ENCODE measurements around the gene CLDN15. TPM values are rescaled to one million over a fixed set of nuclear protein-coding genes. Genes with fewer than 3 reads are reported as not detected.

CLDN15 gene
- total RNA-seq, 2 donors from 2014 or later: 9.2 to 17.4 TPM

DNA sequence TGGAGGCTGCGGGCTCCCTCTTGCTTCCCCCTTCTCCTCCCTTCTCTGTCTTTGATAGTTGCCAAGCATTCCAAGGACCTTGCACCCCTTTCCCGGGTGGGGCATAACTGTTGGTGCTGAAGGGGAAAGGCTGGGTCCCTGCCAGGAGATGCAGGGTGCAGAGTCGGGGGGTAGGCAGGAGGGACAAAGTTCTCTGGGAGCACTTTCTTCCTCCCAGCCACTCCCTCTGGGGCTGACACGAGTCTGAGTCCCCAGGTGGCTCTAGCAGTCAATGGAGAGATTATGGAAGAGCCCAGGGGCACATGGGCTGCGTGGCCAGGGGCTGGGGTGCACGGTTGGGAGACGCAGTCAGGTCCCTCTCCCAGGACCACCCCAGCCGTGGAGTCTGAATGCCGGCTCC is 2.1 kb downstream of the CLDN15 start:
- H3K9me3 ChIP-seq: no peaks in the 10 kb centered on the region
- no peaks in the 10 kb centered on the region for H3K27me3 ChIP-seq (replicated peaks; ENCODE audit: insufficient read depth)
- TF ChIP-seq POLR2AphosphoS5 (IDR thresholded peaks at IDR 0.05): no peak
- TF ChIP-seq, protein P1, sequence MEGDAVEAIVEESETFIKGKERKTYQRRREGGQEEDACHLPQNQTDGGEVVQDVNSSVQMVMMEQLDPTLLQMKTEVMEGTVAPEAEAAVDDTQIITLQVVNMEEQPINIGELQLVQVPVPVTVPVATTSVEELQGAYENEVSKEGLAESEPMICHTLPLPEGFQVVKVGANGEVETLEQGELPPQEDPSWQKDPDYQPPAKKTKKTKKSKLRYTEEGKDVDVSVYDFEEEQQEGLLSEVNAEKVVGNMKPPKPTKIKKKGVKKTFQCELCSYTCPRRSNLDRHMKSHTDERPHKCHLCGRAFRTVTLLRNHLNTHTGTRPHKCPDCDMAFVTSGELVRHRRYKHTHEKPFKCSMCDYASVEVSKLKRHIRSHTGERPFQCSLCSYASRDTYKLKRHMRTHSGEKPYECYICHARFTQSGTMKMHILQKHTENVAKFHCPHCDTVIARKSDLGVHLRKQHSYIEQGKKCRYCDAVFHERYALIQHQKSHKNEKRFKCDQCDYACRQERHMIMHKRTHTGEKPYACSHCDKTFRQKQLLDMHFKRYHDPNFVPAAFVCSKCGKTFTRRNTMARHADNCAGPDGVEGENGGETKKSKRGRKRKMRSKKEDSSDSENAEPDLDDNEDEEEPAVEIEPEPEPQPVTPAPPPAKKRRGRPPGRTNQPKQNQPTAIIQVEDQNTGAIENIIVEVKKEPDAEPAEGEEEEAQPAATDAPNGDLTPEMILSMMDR (IDR thresholded peaks at IDR 0.05): no peak
- no peak for TF ChIP-seq POLR2A (IDR thresholded peaks at IDR 0.05)
- peaks cover 0 to 9% of the 10 kb centered on the region in 2 donors for H3K36me3 ChIP-seq
- no peak overlapping the region for H3K4me3 ChIP-seq
- WGBS: 80% methylated on average over 9 of the region's 9 CpGs
- DNase-seq (ENCODE audit: low spot score): no peak
- H3K27ac ChIP-seq: no peak overlapping the region
- H3K4me1 ChIP-seq (replicated peaks): no peaks in the 10 kb centered on the region
- intact Hi-C loops (cut with DNase I): no loop called here

DNA sequence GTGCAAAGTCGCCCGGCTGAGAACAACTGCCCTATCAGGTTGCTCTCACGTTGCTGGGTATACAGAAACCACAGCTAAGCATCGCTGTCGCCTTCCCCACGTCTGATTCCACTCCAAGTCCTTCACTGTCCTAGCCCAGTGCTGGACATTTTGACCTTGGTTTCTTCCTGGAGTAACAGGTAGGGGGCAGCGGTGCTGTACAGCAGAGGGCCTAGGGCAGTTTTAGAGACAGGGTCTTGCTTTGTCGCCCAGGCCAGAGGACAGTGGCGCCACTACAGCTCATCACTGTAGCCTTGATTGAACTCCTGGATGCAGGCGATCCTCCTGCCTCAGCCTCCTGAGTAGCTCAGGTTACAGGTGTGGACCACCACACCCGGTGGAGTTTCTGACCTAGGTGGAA is 2.6 kb downstream of the CLDN15 start:
- no peak overlapping the region for H3K27ac ChIP-seq
- WGBS: 71% methylated on average over 11 of the region's 11 CpGs
- no peak for TF ChIP-seq POLR2A (IDR thresholded peaks at IDR 0.05)
- TF ChIP-seq, protein P1 (IDR thresholded peaks at IDR 0.05): peak in 1 of 4 experiments; percentile 12
- no peaks in the 10 kb centered on the region for H3K4me1 ChIP-seq (replicated peaks)
- DNase-seq (ENCODE audit: low spot score): no peak
- peaks cover 0 to 7% of the 10 kb centered on the region in 2 donors for H3K36me3 ChIP-seq
- H3K27me3 ChIP-seq (replicated peaks; ENCODE audit: insufficient read depth): no peaks in the 10 kb centered on the region
- H3K4me3 ChIP-seq: no peak overlapping the region
- intact Hi-C loops (cut with DNase I): no loop called here
- no peaks in the 10 kb centered on the region for H3K9me3 ChIP-seq

DNA sequence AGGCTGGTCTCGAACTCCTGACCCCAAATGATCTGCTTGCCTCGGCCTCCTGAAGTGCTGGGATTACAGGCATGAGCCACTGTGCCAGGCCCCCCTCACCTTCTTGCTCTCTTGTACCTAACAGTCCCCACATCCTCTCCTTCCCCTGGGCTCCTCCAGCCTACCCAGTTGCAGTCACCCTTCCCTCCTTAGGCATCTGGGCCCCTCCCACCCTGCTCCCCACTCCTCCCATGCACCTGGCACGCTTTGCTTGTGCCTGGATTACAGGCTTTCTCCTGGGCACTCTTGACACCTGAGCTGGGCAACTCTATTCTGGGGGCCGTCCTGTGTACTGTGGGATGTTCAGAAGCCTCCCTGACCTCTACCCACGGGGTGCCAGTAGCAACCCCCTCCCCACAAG is 3.0 kb downstream of the CLDN15 start:
- WGBS: 80% methylated on average over 5 of the region's 5 CpGs
- H3K27ac ChIP-seq: no peak overlapping the region
- no peaks in the 10 kb centered on the region for H3K9me3 ChIP-seq
- H3K27me3 ChIP-seq (replicated peaks; ENCODE audit: insufficient read depth): no peaks in the 10 kb centered on the region
- no peaks in the 10 kb centered on the region for H3K4me1 ChIP-seq (replicated peaks)
- TF ChIP-seq POLR2AphosphoS5 (IDR thresholded peaks at IDR 0.05) (no peak), POLR2A (IDR thresholded peaks at IDR 0.05) (no peak)
- TF ChIP-seq, protein P1 (IDR thresholded peaks at IDR 0.05): no peak
- no peak overlapping the region for H3K4me3 ChIP-seq
- intact Hi-C loops (cut with DNase I): no loop called here
- DNase-seq (ENCODE audit: low spot score): no peak
- peaks cover 0 to 3% of the 10 kb centered on the region in 2 donors for H3K36me3 ChIP-seq

DNA sequence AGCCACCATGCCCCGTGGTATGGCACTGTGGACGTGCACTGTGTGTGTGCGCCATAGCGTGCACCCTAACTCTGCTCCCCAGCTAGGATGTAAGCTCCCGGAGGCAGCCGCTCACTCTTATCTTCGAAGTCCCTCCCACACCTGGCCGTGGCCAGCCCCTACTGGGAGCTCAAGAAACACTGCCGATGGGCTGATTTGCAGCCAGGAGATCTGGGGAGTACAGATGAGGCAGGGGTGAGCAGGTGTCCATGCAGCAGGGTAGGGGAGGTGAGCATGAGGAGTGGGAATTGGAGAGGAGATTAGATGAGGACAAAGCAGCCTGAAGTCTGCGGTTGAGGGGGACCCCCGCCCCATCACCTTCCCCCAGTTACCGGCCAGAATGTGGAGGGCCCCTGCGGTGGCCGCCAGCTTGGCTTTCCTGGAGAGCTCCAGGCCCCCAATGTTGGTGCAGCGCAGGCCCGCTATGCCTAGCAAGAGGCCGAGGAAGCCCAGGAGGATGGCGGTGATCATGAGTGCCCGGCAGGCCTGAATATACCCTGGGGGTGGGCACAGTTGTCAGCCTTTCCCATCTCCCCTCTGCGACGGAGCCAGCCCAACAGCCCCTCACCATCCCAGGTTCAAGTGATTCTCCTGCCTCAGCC is 3.6 kb downstream of the CLDN15 start:
- no peaks in the 10 kb centered on the region for H3K36me3 ChIP-seq
- no peak overlapping the region for H3K27ac ChIP-seq
- TF ChIP-seq POLR2A (IDR thresholded peaks at IDR 0.05): no peak
- TF ChIP-seq POLR2AphosphoS5 (IDR thresholded peaks at IDR 0.05): no peak
- TF ChIP-seq, protein P1 (IDR thresholded peaks at IDR 0.05): no peak
- H3K27me3 ChIP-seq (replicated peaks; ENCODE audit: insufficient read depth): no peaks in the 10 kb centered on the region
- no peak for DNase-seq (ENCODE audit: low spot score)
- no peak overlapping the region for H3K4me3 ChIP-seq
- WGBS: 82% methylated on average over 21 of the region's 21 CpGs
- H3K9me3 ChIP-seq: no peaks in the 10 kb centered on the region
- intact Hi-C loops (cut with DNase I): no loop called here
- H3K4me1 ChIP-seq (replicated peaks): no peaks in the 10 kb centered on the region

DNA sequence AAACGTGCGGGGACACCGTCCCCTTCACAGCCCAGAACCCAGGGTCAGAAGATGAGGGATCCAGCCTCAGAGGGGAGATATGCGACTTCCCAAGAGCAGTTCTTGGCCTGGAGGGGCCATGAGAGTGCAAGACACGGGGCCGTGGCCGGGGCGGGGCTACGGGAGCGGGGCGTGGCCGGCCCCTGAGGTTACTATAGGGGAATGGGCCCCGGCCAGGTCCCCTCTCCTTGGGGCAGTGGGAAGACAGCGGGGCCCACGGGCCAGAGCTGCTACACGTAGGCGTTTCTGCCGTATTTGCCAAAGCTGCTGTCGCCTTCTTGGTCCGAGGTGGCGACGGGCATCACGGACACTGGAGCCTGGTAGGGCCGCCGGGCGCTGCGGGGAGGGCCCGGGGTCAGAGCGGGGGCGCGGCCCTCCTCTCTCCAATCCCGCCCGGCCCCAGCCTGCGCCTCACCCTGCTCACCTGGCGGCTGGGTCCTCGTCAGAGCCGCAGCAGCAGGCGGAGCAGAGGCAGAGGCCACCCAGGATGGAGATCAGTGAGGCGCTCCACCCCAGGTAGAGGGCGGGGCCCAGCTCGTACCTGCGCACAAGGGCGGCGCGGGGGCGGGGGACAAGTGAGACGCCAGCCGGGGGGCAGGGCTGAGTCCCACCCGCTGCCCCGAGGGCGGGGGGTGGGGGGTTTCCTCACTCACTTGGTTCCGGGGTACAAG is 5.3 kb downstream of the CLDN15 start:
- Histone ChIP-seq H3K4me3 (peak overlapping the region; percentile 27 to 39), H3K27me3 (replicated peaks; ENCODE audit: insufficient read depth) (no peaks in the 10 kb centered on the region), H3K36me3 (peaks cover 0 to under 1% of the 10 kb centered on the region in 2 donors), H3K4me1 (replicated peaks) (no peaks in the 10 kb centered on the region), H3K9me3 (no peaks in the 10 kb centered on the region), H3K27ac (peak overlapping the region; percentile 53 to 58)
- TF ChIP-seq, protein P1 (IDR thresholded peaks at IDR 0.05): no peak
- TF ChIP-seq POLR2A (IDR thresholded peaks at IDR 0.05) (peak; percentile 62), POLR2AphosphoS5 (IDR thresholded peaks at IDR 0.05) (peak; percentile 21)
- intact Hi-C loops (cut with DNase I): no loop called here
- 11% methylated on average over 37 of the region's 52 CpGs for WGBS
- peak; percentile 59 for DNase-seq (ENCODE audit: low spot score)

Measured in prostate gland (tissue), 2 donors.